Gastrocnemius medialis (tissue), 4 donors: Measurements from ENCODE around the gene EPS15. TPM values are rescaled to one million over a fixed set of nuclear protein-coding genes. Genes with fewer than 3 reads are reported as not detected.

ENCODE experiments used
- ATAC-seq, 2 donors: fragments of 150-250 bp; one replicate each; pipeline ENCODE4 v1.9.1; 2016
- DNase-seq, 2 donors: peaks; one replicate each; pipeline ENCODE4 v3.0.0-alpha.2; 2019
- H3K27ac ChIP-seq, 4 donors: fragments of 200-600 bp; sonication (generic); 1 replicate in 1 of 4; 2 replicates in 3 of 4; pipeline ENCODE4 v1.5.1; 2016 to 2018; ENCODE audit warnings: mild to moderate bottlenecking in 2 of 4, moderate library complexity in 1 of 4
- H3K27me3 ChIP-seq, 3 donors: fragments of 200-600 bp; sonication (generic) in 2 of 3; 1 replicate in 1 of 3; 2 replicates in 2 of 3; pipeline versions ENCODE4 v1.5.1 to v1.6.0; 2016 to 2019; ENCODE audit warnings: mild to moderate bottlenecking in 1 of 3, moderate library complexity in 1 of 3
- H3K36me3 ChIP-seq, 2 donors: fragments of 200-600 bp; sonication (generic) in 1 of 2; one replicate each; pipeline ENCODE4 v1.5.1; 2017 to 2018
- H3K4me1 ChIP-seq, 2 donors: fragments of 200-600 bp; sonication (generic) in 1 of 2; one replicate each; pipeline ENCODE4 v1.5.1; 2016 to 2017; ENCODE audit warnings: mild to moderate bottlenecking in 2 of 2
- H3K4me3 ChIP-seq, 4 donors: fragments of 200-600 bp; sonication (generic) in 3 of 4; 1 replicate in 1 of 4; 2 replicates in 3 of 4; pipeline ENCODE4 v1.5.1; 2016 to 2019; ENCODE audit warnings: mild to moderate bottlenecking in 2 of 4
- H3K9me3 ChIP-seq, 3 donors: fragments of 200-600 bp; sonication (generic) in 2 of 3; 1 replicate in 1 of 3; 2 replicates in 2 of 3; pipeline ENCODE4 v1.5.1; 2016 to 2019
- CTCF ChIP-seq, 5 experiments: fragments of 450-650 bp in 3 of 5; fragments of 200-600 bp in 2 of 5; sonication (generic) in 2 of 5; IDR thresholded peaks in 4 of 5; conservative IDR thresholded peaks in 1 of 5; 1 replicate in 4 of 5; 2 replicates in 1 of 5; pipeline ENCODE4 v1.5.1; 2016 to 2019; ENCODE audit warnings: antibody characterized with exemption in 5 of 5, mild to moderate bottlenecking in 3 of 5, moderate library complexity in 3 of 5
- POLR2A ChIP-seq, 2 donors: fragments of 450-650 bp; IDR thresholded peaks; one replicate each; pipeline ENCODE4 v1.6.1; 2017; ENCODE audit warnings: antibody characterized with exemption in 2 of 2, mild to moderate bottlenecking in 2 of 2, moderate library complexity in 2 of 2
- in situ Hi-C, 4 donors: fragments of 200-750 bp; cut with MboI; loops; one replicate each; pipeline versions ENCODE4 v1.15.0 to v1.8.0; 2017; ENCODE audit warnings: low sequenced_read_pairs in 4 of 4
- intact Hi-C: fragments of 100-400 bp; cut with DNase I; formaldehyde crosslinking; loops from one replicate; pipeline ENCODE4 v1.15.1; 2023; ENCODE audit warnings: low total_unique reads
- total RNA-seq, 4 donors: library from RNA; depleted of rRNA; stranded (reverse); fragments of >200 nt; gene quantifications; one replicate each; pipeline versions ENCODE4 v1.1.0 to v1.2.3, GENCODE V29; 2016

EPS15 gene
- total RNA-seq, 4 donors from 2014 or later = 44.8 to 121 (median 71.0) TPM

GRCh38 chr1:51306950-51307349 is 212.1 kb downstream of the EPS15 start:
- no peak for ATAC-seq

DNA sequence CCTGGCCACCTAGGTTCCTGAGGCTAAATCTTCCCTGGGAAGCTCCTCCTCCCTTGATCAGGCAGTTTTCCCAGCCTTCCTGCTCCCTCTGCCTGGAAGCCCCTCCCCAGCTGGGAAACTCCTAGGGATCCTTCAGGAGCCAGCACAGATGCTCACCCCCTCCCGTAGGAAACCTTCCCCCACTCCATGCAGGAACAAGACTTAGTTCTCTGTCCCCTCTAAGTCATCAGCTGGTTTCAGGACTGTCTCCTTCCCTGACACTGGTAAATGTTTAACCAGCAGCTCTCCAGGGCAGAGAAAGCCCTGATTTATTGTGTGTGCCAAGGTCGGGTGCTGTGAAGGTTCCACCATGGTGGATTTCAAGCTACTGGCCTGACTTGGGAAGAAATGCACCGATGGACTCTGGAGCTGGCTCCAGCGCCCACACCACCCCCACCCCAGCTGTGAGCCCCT is 213.7 kb downstream of the EPS15 start:
- H3K36me3 ChIP-seq = no peaks in the 10 kb centered on the region
- H3K27me3 ChIP-seq = no peaks in the 10 kb centered on the region
- intact Hi-C loops (no loop called here), in situ Hi-C loops (no loop called here)
- no peak for TF ChIP-seq CTCF (IDR thresholded peaks at IDR 0.05 in 4 of 5, conservative IDR thresholded peaks at IDR 0.05 in 1 of 5)
- no peak for TF ChIP-seq POLR2A (IDR thresholded peaks at IDR 0.05)
- DNase-seq (no peak), ATAC-seq (no peak)
- H3K9me3 ChIP-seq = no peaks in the 10 kb centered on the region
- no peaks in the 10 kb centered on the region for H3K4me1 ChIP-seq
- H3K4me3 ChIP-seq = no peak overlapping the region
- H3K27ac ChIP-seq = no peak overlapping the region

More at GRCh38 chr1:51306950-51307349, 212.1 kb downstream of the EPS15 start:
- Histone ChIP-seq H3K9me3 (no peaks in the 10 kb centered on the region), H3K4me1 (no peaks in the 10 kb centered on the region), H3K36me3 (no peaks in the 10 kb centered on the region), H3K27ac (no peak overlapping the region), H3K4me3 (no peak overlapping the region), H3K27me3 (no peaks in the 10 kb centered on the region)
- in situ Hi-C loops = no loop called here
- intact Hi-C loops = no loop called here
- DNase-seq = no peak
- TF ChIP-seq CTCF (IDR thresholded peaks at IDR 0.05 in 4 of 5, conservative IDR thresholded peaks at IDR 0.05 in 1 of 5) = no peak
- no peak for TF ChIP-seq POLR2A (IDR thresholded peaks at IDR 0.05)

DNA sequence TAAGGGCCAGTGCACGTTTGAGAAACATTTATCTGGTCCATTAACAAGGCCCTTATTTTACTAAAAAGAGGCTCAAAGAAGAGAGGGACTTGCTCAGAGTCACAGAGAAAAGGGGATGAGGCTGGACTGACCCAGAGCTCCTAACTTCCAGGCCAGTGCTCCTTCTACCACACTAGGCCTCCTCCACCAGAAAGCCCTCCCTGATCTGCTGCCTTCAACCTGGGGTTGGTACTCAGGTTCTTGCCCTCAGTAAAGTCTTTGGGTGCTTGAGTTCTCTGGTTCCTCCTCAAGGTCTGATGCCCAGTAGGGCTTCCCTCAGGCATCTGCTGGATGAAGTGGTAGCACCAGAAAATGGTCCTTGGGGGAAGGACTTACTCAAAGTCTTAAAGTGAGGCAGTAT is 214.7 kb downstream of the EPS15 start:
- intact Hi-C loops = no loop called here
- no peak for DNase-seq
- H3K4me1 ChIP-seq = no peaks in the 10 kb centered on the region
- no peaks in the 10 kb centered on the region for H3K9me3 ChIP-seq
- H3K36me3 ChIP-seq = no peaks in the 10 kb centered on the region
- H3K27ac ChIP-seq = no peak overlapping the region
- TF ChIP-seq CTCF (IDR thresholded peaks at IDR 0.05 in 4 of 5, conservative IDR thresholded peaks at IDR 0.05 in 1 of 5) (no peak), POLR2A (IDR thresholded peaks at IDR 0.05) (no peak)
- in situ Hi-C loops = no loop called here
- H3K4me3 ChIP-seq = no peak overlapping the region
- ATAC-seq = no peak
- H3K27me3 ChIP-seq = no peaks in the 10 kb centered on the region

Other genes with a start within 250 kb of the EPS15 start
- 10 to 100 TPM in 2 of 4 donors, 1 to 10 TPM in 2; 4.1 to 13.1 (median 8.2) TPM for gene TTC39A, start 188.7 kb downstream of the EPS15 start, total RNA-seq
- 100 to 1,000 TPM in 3 of 4 donors, 10 to 100 TPM in 1; 65.8 to 206 (median 136) TPM for gene OSBPL9, start 97.8 kb upstream of the EPS15 start, total RNA-seq